H9 (cell line): ENCODE measurements around the gene CENPC. TPM values are rescaled to one million over a fixed set of nuclear protein-coding genes. Genes with fewer than 3 reads are reported as not detected.

Source experiments
- DNase-seq: peaks from one replicate; pipeline ENCODE4 v3.0.0-alpha.2; 2017
- H2AFZ ChIP-seq: one replicate; pipeline ENCODE4 v1.6.1; 2013; ENCODE audit warnings: mild to moderate bottlenecking, low read length, control low read depth, moderate library complexity
- H2AK5ac ChIP-seq: 2 replicates; pipeline ENCODE4 v1.6.1; 2013; ENCODE audit warnings: low read length, control low read depth, mixed read lengths; ENCODE audit not compliant: insufficient read length
- H2BK120ac ChIP-seq: one replicate; pipeline ENCODE4 v1.6.1; 2013; ENCODE audit warnings: low read depth, mild to moderate bottlenecking, low read length, control low read depth, inconsistent platforms; ENCODE audit not compliant: poor library complexity, severe bottlenecking
- H2BK12ac ChIP-seq: 2 replicates; pipeline ENCODE4 v1.6.1; 2013; ENCODE audit warnings: low read length, control low read depth, mixed read lengths, low read depth; ENCODE audit not compliant: insufficient read length
- H2BK15ac ChIP-seq: 2 replicates; pipeline ENCODE4 v1.6.1; 2013; ENCODE audit warnings: low read depth, low read length, control low read depth
- H2BK20ac ChIP-seq: one replicate; pipeline ENCODE4 v1.6.1; 2013; ENCODE audit warnings: low read depth, mild to moderate bottlenecking, low read length, control low read depth, inconsistent platforms; ENCODE audit not compliant: poor library complexity, severe bottlenecking
- H2BK5ac ChIP-seq: 2 replicates; pipeline ENCODE4 v1.6.1; 2013; ENCODE audit warnings: low read length, control low read depth, mixed read lengths; ENCODE audit not compliant: insufficient read length
- H3K14ac ChIP-seq: 2 replicates; pipeline ENCODE4 v1.6.1; 2013; ENCODE audit warnings: low read length, control low read depth; ENCODE audit not compliant: insufficient read depth
- H3K18ac ChIP-seq: 2 replicates; pipeline ENCODE4 v1.6.1; 2013; ENCODE audit warnings: low read depth, mild to moderate bottlenecking, mixed read lengths, low read length, control low read depth; ENCODE audit not compliant: insufficient read length
- H3K23ac ChIP-seq: 2 replicates; pipeline ENCODE4 v1.6.1; 2013; ENCODE audit warnings: low read length, control low read depth, mixed read lengths, low read depth; ENCODE audit not compliant: insufficient read length
- H3K23me2 ChIP-seq: 2 replicates; pipeline ENCODE4 v1.6.1; 2013; ENCODE audit warnings: low read depth, mild to moderate bottlenecking, mixed read lengths, low read length, control low read depth; ENCODE audit not compliant: insufficient read length, poor library complexity, severe bottlenecking
- H3K27ac ChIP-seq: 2 replicates; pipeline ENCODE4 v1.5.1; 2013; ENCODE audit warnings: low read length, control low read depth, mixed read lengths, low read depth; ENCODE audit not compliant: insufficient read length
- H3K27me3 ChIP-seq: 2 replicates; pipeline ENCODE4 v1.6.1; 2013; ENCODE audit warnings: low read length, control low read depth, inconsistent platforms; ENCODE audit not compliant: insufficient read depth
- H3K4ac ChIP-seq: 2 replicates; pipeline ENCODE4 v1.6.1; 2013; ENCODE audit warnings: low read depth, mild to moderate bottlenecking, control low read depth, inconsistent platforms, low read length, moderate library complexity
- H3K4me1 ChIP-seq: 2 replicates; pipeline ENCODE4 v1.6.1; 2013; ENCODE audit warnings: low read length, control low read depth, inconsistent platforms; ENCODE audit not compliant: insufficient read depth
- H3K4me2 ChIP-seq: 2 replicates; pipeline ENCODE4 v1.6.1; 2013; ENCODE audit warnings: low read length, control low read depth, mixed read lengths; ENCODE audit not compliant: insufficient read length, insufficient read depth
- H3K56ac ChIP-seq: 2 replicates; pipeline ENCODE4 v1.6.1; 2013; ENCODE audit warnings: low read depth, mild to moderate bottlenecking, mixed read lengths, low read length, control low read depth; ENCODE audit not compliant: insufficient read length
- H3K79me1 ChIP-seq: 2 replicates; pipeline ENCODE4 v1.6.1; 2013; ENCODE audit warnings: low read depth, mild to moderate bottlenecking, moderate library complexity, low read length, control low read depth, inconsistent platforms; ENCODE audit not compliant: insufficient read depth, poor library complexity, severe bottlenecking
- H3K79me2 ChIP-seq: 2 replicates; pipeline ENCODE4 v1.6.1; 2013; ENCODE audit warnings: low read length, control low read depth, inconsistent platforms; ENCODE audit not compliant: insufficient read depth
- H3K9ac ChIP-seq: 2 replicates; pipeline ENCODE4 v1.6.1; 2013; ENCODE audit warnings: low read length, control low read depth, mixed read lengths; ENCODE audit not compliant: insufficient read length; ENCODE audit errors: extremely low read depth
- H3K9me3 ChIP-seq: one replicate; pipeline ENCODE4 v1.6.1; 2013; ENCODE audit warnings: low read depth, low read length, inconsistent platforms; ENCODE audit not compliant: control insufficient read depth
- H3T11ph ChIP-seq: one replicate; pipeline ENCODE4 v1.6.1; 2013; ENCODE audit warnings: mild to moderate bottlenecking, low read length, control low read depth, inconsistent platforms
- H4K20me1 ChIP-seq: one replicate; pipeline ENCODE4 v1.6.1; 2013; ENCODE audit not compliant: control insufficient read depth, insufficient read length, insufficient read depth
- H4K5ac ChIP-seq: 2 replicates; pipeline ENCODE4 v1.6.1; 2013; ENCODE audit warnings: low read depth, mild to moderate bottlenecking, mixed read lengths, low read length, control low read depth; ENCODE audit not compliant: insufficient read length
- H4K8ac ChIP-seq: replicated peaks from 2 replicates; pipeline ENCODE4 v1.6.1; 2013; ENCODE audit warnings: low read length, control low read depth, mixed read lengths, low read depth; ENCODE audit not compliant: insufficient read length
- H4K91ac ChIP-seq: 2 replicates; pipeline ENCODE4 v1.6.1; 2013; ENCODE audit warnings: low read depth, mild to moderate bottlenecking, moderate library complexity, mixed read lengths, low read length, control low read depth; ENCODE audit not compliant: insufficient read length
- H3K27ac Mint-ChIP-seq, 3 experiments: 2 replicates in 2 of 3; 3 replicates in 1 of 3; pipeline ENCODE4 v1.8.0; 2020 to 2021; ENCODE audit warnings: mixed read lengths in 3 of 3, mild to moderate bottlenecking in 1 of 3, moderate library complexity in 1 of 3
- H3K27me3 Mint-ChIP-seq: 2 replicates; pipeline ENCODE4 v1.8.0; 2021; ENCODE audit warnings: low read depth, mild to moderate bottlenecking, moderate library complexity, mixed read lengths
- H3K36me3 Mint-ChIP-seq, 3 experiments: 2 replicates in 2 of 3; 3 replicates in 1 of 3; pipeline ENCODE4 v1.8.0; 2020 to 2021; ENCODE audit warnings: low read depth in 3 of 3, mixed read lengths in 3 of 3; ENCODE audit not compliant: insufficient read depth in 1 of 3
- H3K4me1 Mint-ChIP-seq, 2 experiments: 2 replicates each; pipeline ENCODE4 v1.8.0; 2020; ENCODE audit warnings: mixed read lengths in 2 of 2
- H3K4me3 Mint-ChIP-seq, 2 experiments: 2 replicates in 1 of 2; 3 replicates in 1 of 2; pipeline ENCODE4 v1.8.0; 2020 to 2021; ENCODE audit warnings: mild to moderate bottlenecking in 2 of 2, mixed read lengths in 2 of 2, moderate library complexity in 1 of 2
- H3K9me3 Mint-ChIP-seq, 2 experiments: 2 replicates in 1 of 2; 3 replicates in 1 of 2; pipeline ENCODE4 v1.8.0; 2020; ENCODE audit warnings: mild to moderate bottlenecking in 2 of 2, mixed read lengths in 2 of 2, moderate library complexity in 1 of 2
- CTCF ChIP-seq: fragments of 200-600 bp; sonication (generic); conservative IDR thresholded peaks from 3 replicates; pipeline ENCODE4 v1.8.0; 2021; ENCODE audit warnings: antibody characterized with exemption, mild to moderate bottlenecking
- whole genome bisulfite sequencing: extraction: QIAGEN DNeasy Blood & Tissue Kit; methylation state at CpG from one replicate; pipeline ENCODE4 v1.1.7; 2013; ENCODE audit warnings: missing lambda C conversion rate, low lambda C conversion rate, mixed read lengths; ENCODE audit not compliant: insufficient read length; ENCODE audit errors: extremely low coverage; 5-methylcytosine and 5-hydroxymethylcytosine counted together
- total RNA-seq: library from RNA; stranded (reverse); gene quantifications from 2 replicates; pipeline ENCODE4 v1.2.1, GENCODE V29; 2021

CENPC gene
- total RNA-seq, 1 experiment from 2014 or later, result 18.8 TPM

- Histone ChIP-seq H3K9ac (no peak overlapping the region), H4K20me1 (no peaks in the 10 kb centered on the region), H4K8ac (no peak overlapping the region), H3K14ac (no peak overlapping the region), H3K79me2 (no peaks in the 10 kb centered on the region; the same call in 1 of the 2 replicates), H2BK120ac (no peak overlapping the region), H3K4ac (no peak overlapping the region), H3T11ph (no peak overlapping the region), H3K27ac (no peak overlapping the region), H3K18ac (no peak overlapping the region), H2BK20ac (no peak overlapping the region), H2BK15ac (no peak overlapping the region), H3K4me1 (no peaks in the 10 kb centered on the region), H3K56ac (no peak overlapping the region), H3K27me3 (no peaks in the 10 kb centered on the region), H3K9me3 (no peaks in the 10 kb centered on the region), H3K23me2 (no peaks in the 10 kb centered on the region), H2AK5ac (no peak overlapping the region), H3K4me2 (no peak overlapping the region), H2BK5ac (no peak overlapping the region), H3K23ac (no peak overlapping the region), H3K79me1 (no peaks in the 10 kb centered on the region), H2BK12ac (no peak overlapping the region), H4K91ac (no peak overlapping the region), H2AFZ (no peak overlapping the region), H4K5ac (no peak overlapping the region)
- Mint-ChIP-seq H3K27ac (no peak overlapping the region), H3K9me3 (no peaks in the 10 kb centered on the region), H3K4me1 (no peaks in the 10 kb centered on the region; a peak in 1 of 4 replicates), H3K4me3 (no peak overlapping the region), H3K36me3 (peaks cover 6 to 16% (median 14%) of the 10 kb centered on the region in 3 experiments; a peak in 6 of 7 replicates), H3K27me3 (no peaks in the 10 kb centered on the region)
- TF ChIP-seq CTCF, result no peak
- no peak for DNase-seq
- no CpG with 5 or more reads among the region's 1 CpG for WGBS
Observed at GRCh38 chr4:67521506-67521905, 23.8 kb downstream of the CENPC start.
